Neural progenitor cell (in vitro differentiated cells): ENCODE measurements around the gene GOLGB1. TPM values are rescaled to one million over a fixed set of nuclear protein-coding genes. Genes with fewer than 3 reads are reported as not detected.
"Not testable (repeated sequence)": the region's sequence is repeated elsewhere in the genome, so short reads cannot be mapped to it uniquely, and the experiment has no call there.

Experiments
- DNase-seq: peaks from one replicate; pipeline ENCODE4 v3.0.0-alpha.2; 2016; ENCODE audit warnings: low spot score
- H2AFZ ChIP-seq: fragments of 200-600 bp; sonication (generic); replicated peaks from 2 replicates; pipeline ENCODE4 v1.6.1; 2016; ENCODE audit warnings: antibody characterized with exemption
- H3F3A ChIP-seq: fragments of 200-600 bp; sonication (generic); 2 replicates; pipeline ENCODE4 v1.6.1; 2016; ENCODE audit warnings: antibody characterized with exemption, low read depth
- H3K27ac ChIP-seq: fragments of 200-600 bp; sonication (generic); 2 replicates; pipeline ENCODE4 v1.5.1; 2016; ENCODE audit warnings: mild to moderate bottlenecking
- H3K27me3 ChIP-seq: fragments of 200-600 bp; sonication (generic); 2 replicates; pipeline ENCODE4 v1.6.1; 2016; ENCODE audit warnings: mild to moderate bottlenecking, moderate library complexity
- H3K36me3 ChIP-seq: fragments of 200-600 bp; sonication (generic); 2 replicates; pipeline ENCODE4 v1.5.1; 2016
- H3K4me1 ChIP-seq: fragments of 200-600 bp; sonication (generic); 2 replicates; pipeline ENCODE4 v1.6.1; 2016; ENCODE audit warnings: mixed run types
- H3K4me2 ChIP-seq: fragments of 200-600 bp; sonication (generic); 2 replicates; pipeline ENCODE4 v1.6.1; 2016
- H3K4me3 ChIP-seq: fragments of 200-600 bp; sonication (generic); 2 replicates; pipeline ENCODE4 v1.5.1; 2016
- H3K79me2 ChIP-seq: fragments of 200-600 bp; sonication (generic); 2 replicates; pipeline ENCODE4 v1.6.1; 2016; ENCODE audit warnings: low read depth
- H3K9ac ChIP-seq: fragments of 200-600 bp; sonication (generic); 2 replicates; pipeline ENCODE4 v1.6.1; 2016
- H3K9me3 ChIP-seq: fragments of 200-600 bp; sonication (generic); 2 replicates; pipeline ENCODE4 v1.5.1; 2016; ENCODE audit warnings: low read depth
- H4K20me1 ChIP-seq: fragments of 200-600 bp; sonication (generic); 2 replicates; pipeline ENCODE4 v1.6.1; 2016; ENCODE audit warnings: low read depth
- H3K27ac Mint-ChIP-seq: 3 replicates; pipeline ENCODE4 v1.8.0; 2021; ENCODE audit warnings: mixed read lengths
- H3K27me3 Mint-ChIP-seq: 2 replicates; pipeline ENCODE4 v1.8.0; 2022; ENCODE audit warnings: low read depth, mild to moderate bottlenecking, inconsistent platforms, moderate library complexity, mixed read lengths; ENCODE audit not compliant: insufficient read depth
- H3K36me3 Mint-ChIP-seq: 3 replicates; pipeline ENCODE4 v1.8.0; 2021; ENCODE audit warnings: mixed read lengths
- H3K4me1 Mint-ChIP-seq: 3 replicates; pipeline ENCODE4 v1.8.0; 2021; ENCODE audit warnings: mixed read lengths
- H3K4me3 Mint-ChIP-seq: 3 replicates; pipeline ENCODE4 v1.8.0; 2021; ENCODE audit warnings: mild to moderate bottlenecking, moderate library complexity, mixed read lengths
- H3K9me3 Mint-ChIP-seq: 3 replicates; pipeline ENCODE4 v1.8.0; 2020; ENCODE audit warnings: mixed read lengths
- EZH2 ChIP-seq: fragments of 200-600 bp; sonication (generic); IDR thresholded peaks from 2 replicates; pipeline ENCODE4 v1.6.1; 2017; ENCODE audit warnings: antibody characterized with exemption, mild to moderate bottlenecking, moderate library complexity
- EZH2phosphoT487 ChIP-seq: fragments of 200-600 bp; sonication (generic); IDR thresholded peaks from 2 replicates; pipeline ENCODE4 v1.6.1; 2017; ENCODE audit warnings: antibody characterized with exemption
- total RNA-seq: library from RNA; depleted of rRNA; stranded (reverse); fragments of >200 nt; gene quantifications from 2 replicates; pipeline ENCODE4 v1.2.3, GENCODE V29; 2015; ENCODE audit warnings: low replicate concordance
- TF ChIP-seq, protein P1 (sequence below): fragments of 200-600 bp; sonication (generic); IDR thresholded peaks from 2 replicates; pipeline ENCODE4 v1.5.1; 2017; ENCODE audit warnings: antibody characterized with exemption, mild to moderate bottlenecking

The GOLGB1 gene
- total RNA-seq, 1 donor from 2014 or later = 52.5 TPM

DNA sequence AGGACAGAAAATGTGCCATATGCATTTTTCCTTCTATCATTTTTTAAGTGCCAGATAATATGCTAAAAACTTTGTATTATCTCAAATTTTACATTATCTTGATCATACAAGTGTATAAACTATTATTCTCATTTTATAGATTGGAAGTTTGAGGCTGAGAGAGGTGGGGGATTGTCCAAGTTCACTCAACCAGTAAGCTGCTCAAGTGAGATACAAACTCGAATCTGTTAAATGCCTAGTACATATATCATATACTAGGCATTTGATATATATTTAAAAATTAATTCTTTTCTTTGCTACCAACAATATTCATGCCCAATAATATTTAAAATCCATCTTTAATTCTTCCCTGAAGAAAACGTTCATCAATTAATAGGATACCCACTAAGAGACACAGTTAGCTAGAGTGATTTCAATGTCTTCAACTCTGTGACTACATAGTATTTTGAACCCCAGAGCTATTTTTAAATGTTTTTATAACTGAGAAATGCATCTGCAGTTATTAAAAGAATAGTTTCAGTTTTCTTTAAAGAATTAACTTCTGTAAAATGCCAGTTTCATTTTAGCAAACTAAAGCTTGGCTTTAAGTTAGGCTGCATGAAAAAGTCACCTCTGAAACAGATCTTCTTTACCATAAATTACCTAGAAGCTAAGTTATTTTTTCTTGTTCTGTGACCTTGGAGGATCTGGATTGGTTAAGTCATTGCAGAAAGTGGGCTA lies 44.9 kb upstream of the GOLGB1 start:
- H3K4me3 ChIP-seq = no peak overlapping the region
- no peaks in the 10 kb centered on the region for H3K27me3 ChIP-seq
- Mint-ChIP-seq H3K36me3 (peaks cover 7% of the 10 kb centered on the region), H3K27me3 (no peaks in the 10 kb centered on the region), H3K27ac (no peak overlapping the region), H3K4me3 (no peak overlapping the region), H3K4me1 (no peaks in the 10 kb centered on the region), H3K9me3 (no peaks in the 10 kb centered on the region)
- no peak overlapping the region for H3K27ac ChIP-seq
- H3K4me2 ChIP-seq = no peak overlapping the region
- H2AFZ ChIP-seq = no peak overlapping the region
- no peaks in the 10 kb centered on the region for H3K9me3 ChIP-seq
- no peaks in the 10 kb centered on the region for H4K20me1 ChIP-seq
- H3K9ac ChIP-seq = no peak overlapping the region
- peaks cover 4% of the 10 kb centered on the region for H3K36me3 ChIP-seq
- no peak for DNase-seq
- no peaks in the 10 kb centered on the region for H3K4me1 ChIP-seq
- no peaks in the 10 kb centered on the region for H3F3A ChIP-seq
- no peaks in the 10 kb centered on the region for H3K79me2 ChIP-seq
- TF ChIP-seq, protein P1, sequence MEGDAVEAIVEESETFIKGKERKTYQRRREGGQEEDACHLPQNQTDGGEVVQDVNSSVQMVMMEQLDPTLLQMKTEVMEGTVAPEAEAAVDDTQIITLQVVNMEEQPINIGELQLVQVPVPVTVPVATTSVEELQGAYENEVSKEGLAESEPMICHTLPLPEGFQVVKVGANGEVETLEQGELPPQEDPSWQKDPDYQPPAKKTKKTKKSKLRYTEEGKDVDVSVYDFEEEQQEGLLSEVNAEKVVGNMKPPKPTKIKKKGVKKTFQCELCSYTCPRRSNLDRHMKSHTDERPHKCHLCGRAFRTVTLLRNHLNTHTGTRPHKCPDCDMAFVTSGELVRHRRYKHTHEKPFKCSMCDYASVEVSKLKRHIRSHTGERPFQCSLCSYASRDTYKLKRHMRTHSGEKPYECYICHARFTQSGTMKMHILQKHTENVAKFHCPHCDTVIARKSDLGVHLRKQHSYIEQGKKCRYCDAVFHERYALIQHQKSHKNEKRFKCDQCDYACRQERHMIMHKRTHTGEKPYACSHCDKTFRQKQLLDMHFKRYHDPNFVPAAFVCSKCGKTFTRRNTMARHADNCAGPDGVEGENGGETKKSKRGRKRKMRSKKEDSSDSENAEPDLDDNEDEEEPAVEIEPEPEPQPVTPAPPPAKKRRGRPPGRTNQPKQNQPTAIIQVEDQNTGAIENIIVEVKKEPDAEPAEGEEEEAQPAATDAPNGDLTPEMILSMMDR = no peak
- TF ChIP-seq EZH2phosphoT487 (no peak), EZH2 (no peak)

DNA sequence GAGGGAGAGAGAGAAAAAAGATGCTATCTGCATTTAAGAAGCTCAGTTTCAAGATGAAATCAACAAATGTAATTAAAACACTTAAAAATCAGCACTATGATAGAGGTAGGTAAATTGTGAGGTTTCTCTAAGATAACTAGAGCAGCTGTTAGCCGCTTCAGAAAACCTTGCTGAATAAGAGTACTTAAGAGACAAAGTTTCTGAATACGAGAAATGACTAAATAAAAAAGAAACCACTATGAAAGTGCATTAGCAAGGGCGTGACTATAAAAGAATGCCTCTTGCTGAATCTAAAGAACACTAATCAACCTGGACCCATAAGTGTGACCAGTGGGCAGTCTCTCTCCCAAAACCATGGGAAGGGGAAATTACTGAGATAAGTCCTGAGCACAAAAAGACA lies 43.5 kb upstream of the GOLGB1 start:
- no peaks in the 10 kb centered on the region for H3K9me3 ChIP-seq

DNA sequence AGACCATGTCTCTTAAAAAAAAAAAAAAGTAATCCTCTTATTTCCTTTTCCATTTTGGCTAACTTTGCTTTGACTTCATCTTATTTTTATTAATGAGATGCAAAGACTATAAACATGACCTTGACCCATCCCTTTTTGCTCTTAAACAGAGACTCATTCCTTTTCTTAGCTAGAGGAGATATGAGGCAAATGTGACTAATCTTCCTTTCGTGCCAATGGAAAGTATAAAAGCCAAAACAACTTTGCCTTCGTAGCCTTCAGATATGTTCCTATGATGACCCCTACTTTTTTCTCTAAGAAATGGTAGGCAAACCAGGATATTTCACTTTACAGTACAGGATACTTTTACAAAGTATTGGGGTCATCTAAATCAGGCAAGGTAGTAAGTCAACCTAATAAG lies 36.9 kb upstream of the GOLGB1 start:
- H4K20me1 ChIP-seq = no peaks in the 10 kb centered on the region
- Mint-ChIP-seq H3K36me3 (peaks cover 14% of the 10 kb centered on the region), H3K9me3 (no peaks in the 10 kb centered on the region), H3K4me3 (no peak overlapping the region), H3K4me1 (no peaks in the 10 kb centered on the region), H3K27me3 (no peaks in the 10 kb centered on the region), H3K27ac (no peak overlapping the region)
- H3K9ac ChIP-seq = no peak overlapping the region
- no peak overlapping the region for H3K4me2 ChIP-seq
- no peak for DNase-seq
- no peaks in the 10 kb centered on the region for H3K79me2 ChIP-seq
- no peak overlapping the region for H3K27ac ChIP-seq
- no peak overlapping the region for H2AFZ ChIP-seq
- H3K4me3 ChIP-seq = no peak overlapping the region
- H3K27me3 ChIP-seq = no peaks in the 10 kb centered on the region
- H3K36me3 ChIP-seq = peaks cover 5% of the 10 kb centered on the region
- TF ChIP-seq EZH2phosphoT487 = no peak
- TF ChIP-seq, protein P1 = no peak
- no peak for TF ChIP-seq EZH2
- H3K9me3 ChIP-seq = no peaks in the 10 kb centered on the region
- H3K4me1 ChIP-seq = no peaks in the 10 kb centered on the region
- H3F3A ChIP-seq = no peaks in the 10 kb centered on the region

More for the DNA sequence above, 43.5 kb upstream of the GOLGB1 start:
- H3K4me3 ChIP-seq = no peak overlapping the region
- H3K9ac ChIP-seq = no peak overlapping the region
- H3K27ac ChIP-seq = no peak overlapping the region
- H3K27me3 Mint-ChIP-seq = no peaks in the 10 kb centered on the region
- peaks cover 13% of the 10 kb centered on the region for H3K36me3 Mint-ChIP-seq
- H3K4me1 ChIP-seq = no peaks in the 10 kb centered on the region
- peaks cover 1% of the 10 kb centered on the region for H3K36me3 ChIP-seq
- no peak overlapping the region for H3K4me2 ChIP-seq
- H3K79me2 ChIP-seq = no peaks in the 10 kb centered on the region
- H2AFZ ChIP-seq = no peak overlapping the region
- no peak overlapping the region for H3K4me3 Mint-ChIP-seq
- H3K27ac Mint-ChIP-seq = no peak overlapping the region
- no peak for DNase-seq
- no peaks in the 10 kb centered on the region for H4K20me1 ChIP-seq
- no peaks in the 10 kb centered on the region for H3K27me3 ChIP-seq
- H3K9me3 Mint-ChIP-seq = no peaks in the 10 kb centered on the region
- TF ChIP-seq, protein P1 = no peak
- TF ChIP-seq EZH2 (no peak), EZH2phosphoT487 (no peak)
- no peaks in the 10 kb centered on the region for H3K4me1 Mint-ChIP-seq
- no peaks in the 10 kb centered on the region for H3F3A ChIP-seq

DNA sequence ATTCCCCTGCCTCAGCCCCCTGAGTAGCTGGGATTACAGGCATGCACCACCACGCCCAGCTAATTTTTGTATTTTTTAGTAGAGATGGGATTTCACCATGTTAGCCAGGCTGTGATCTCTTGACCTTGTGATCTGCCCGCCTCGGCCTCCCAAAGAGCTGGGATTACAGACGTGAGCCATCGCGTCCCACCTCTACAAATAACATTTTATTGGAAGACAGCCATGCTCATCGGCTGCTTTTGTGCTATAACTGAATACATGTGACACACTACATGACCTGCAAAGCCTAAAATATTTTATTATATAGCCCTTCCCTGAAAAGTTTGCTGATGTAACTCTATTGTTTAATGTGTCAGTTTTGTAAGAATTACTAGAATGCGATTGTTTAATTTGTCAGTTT lies 33.2 kb upstream of the GOLGB1 start:
- not testable (repeated sequence) for H3K27me3 ChIP-seq, H3K79me2 ChIP-seq, H3F3A ChIP-seq, H3K9me3 ChIP-seq, H3K4me3 Mint-ChIP-seq, H3K27ac Mint-ChIP-seq, H3K9ac ChIP-seq, H2AFZ ChIP-seq, H3K4me3 ChIP-seq, H3K4me1 Mint-ChIP-seq, H3K4me2 ChIP-seq, H3K27me3 Mint-ChIP-seq, DNase-seq, H3K36me3 ChIP-seq, H4K20me1 ChIP-seq, H3K9me3 Mint-ChIP-seq, H3K27ac ChIP-seq, H3K4me1 ChIP-seq
- peaks cover 11% of the 10 kb centered on the region for H3K36me3 Mint-ChIP-seq
